WTC11 (cell line): ENCODE results near the gene RASSF1. TPM values are rescaled to one million over a fixed set of nuclear protein-coding genes. Genes with fewer than 3 reads are reported as not detected.

ENCODE experiments used
- ATAC-seq: fragments of 200-7000 bp; cut with Tn5 transposase; 2 replicates; pipeline ENCODE4 v1.10.0; 2021; ENCODE audit warnings: mild to moderate bottlenecking, moderate library complexity
- CTCF ChIA-PET: fragments of 300-600 bp; sonication (Branson Sonifier 250); formaldehyde crosslinking; loops from one replicate; lab custom pipeline; 2021; ENCODE audit warnings: antibody characterized with exemption; lab: Charles Lee
- POLR2A ChIA-PET: fragments of 350-600 bp; sonication (Branson Sonifier 250); formaldehyde crosslinking; loops from one replicate; lab custom pipeline; 2021; ENCODE audit warnings: antibody characterized with exemption; lab: Charles Lee
- DNase-seq: peaks from one replicate; pipeline ENCODE4 v3.0.0; 2021; ENCODE audit warnings: low spot score
- H3K27ac Mint-ChIP-seq: 2 replicates; pipeline ENCODE4 v1.8.0; 2021; ENCODE audit warnings: mixed read lengths
- H3K27me3 Mint-ChIP-seq: 2 replicates; pipeline ENCODE4 v1.8.0; 2021; ENCODE audit warnings: low read depth, mild to moderate bottlenecking, moderate library complexity, mixed read lengths
- H3K36me3 Mint-ChIP-seq: 2 replicates; pipeline ENCODE4 v1.8.0; 2021; ENCODE audit warnings: mixed read lengths
- H3K4me1 Mint-ChIP-seq: 2 replicates; pipeline ENCODE4 v1.8.0; 2022; ENCODE audit warnings: mixed read lengths
- H3K4me3 Mint-ChIP-seq: 2 replicates; pipeline ENCODE4 v1.8.0; 2021; ENCODE audit warnings: mild to moderate bottlenecking, moderate library complexity, mixed read lengths
- H3K9me3 Mint-ChIP-seq: 2 replicates; pipeline ENCODE4 v1.8.0; 2021; ENCODE audit warnings: mixed read lengths
- ELF4 ChIP-seq: sonication (generic); formaldehyde crosslinking; IDR thresholded peaks from 2 replicates; pipeline ENCODE4 v1.8.1; 2022; ENCODE audit warnings: low read depth, mild to moderate bottlenecking, moderate library complexity, missing genetic modification reagents
- FOXK1 ChIP-seq: sonication (generic); formaldehyde crosslinking; IDR thresholded peaks from 2 replicates; pipeline ENCODE4 v1.8.0; 2022; ENCODE audit warnings: mild to moderate bottlenecking, moderate library complexity, missing genetic modification reagents
- FOXP1 ChIP-seq: sonication (generic); formaldehyde crosslinking; IDR thresholded peaks from 2 replicates; pipeline ENCODE4 v1.8.0; 2022; ENCODE audit warnings: missing genetic modification reagents, mild to moderate bottlenecking, moderate library complexity, borderline replicate concordance
- IRF2 ChIP-seq: sonication (generic); formaldehyde crosslinking; IDR thresholded peaks from 2 replicates; pipeline ENCODE4 v1.8.0; 2022; ENCODE audit warnings: low read depth, missing genetic modification reagents, borderline replicate concordance
- JAZF1 ChIP-seq: fragments of 250-450 bp; sonication (Bioruptor Pico); IDR thresholded peaks from 2 replicates; pipeline ENCODE4 v1.9.0; 2021; ENCODE audit warnings: moderate library complexity, mild to moderate bottlenecking, inconsistent platforms
- PRRX2 ChIP-seq: fragments of 250-450 bp; sonication (Bioruptor Pico); IDR thresholded peaks from 2 replicates; pipeline ENCODE4 v1.8.0; 2021; ENCODE audit warnings: mild to moderate bottlenecking
- RELA ChIP-seq: sonication (generic); formaldehyde crosslinking; IDR thresholded peaks from 2 replicates; pipeline ENCODE4 v1.8.1; 2022; ENCODE audit warnings: missing genetic modification reagents, mild to moderate bottlenecking, borderline replicate concordance
- SOX15 ChIP-seq: fragments of 250-450 bp; sonication (Bioruptor Pico); IDR thresholded peaks from 2 replicates; pipeline ENCODE4 v1.9.0; 2021; ENCODE audit warnings: mild to moderate bottlenecking
- SP1 ChIP-seq: sonication (generic); formaldehyde crosslinking; conservative IDR thresholded peaks from 2 replicates; pipeline ENCODE4 v1.8.1; 2022; ENCODE audit warnings: missing genetic modification reagents
- ZNF121 ChIP-seq: sonication (generic); formaldehyde crosslinking; IDR thresholded peaks from 2 replicates; pipeline ENCODE4 v1.8.0; 2023; ENCODE audit warnings: missing genetic modification reagents
- ZNF396 ChIP-seq: fragments of 250-450 bp; sonication (Bioruptor Pico); IDR thresholded peaks from 2 replicates; pipeline ENCODE4 v1.8.0; 2021; ENCODE audit warnings: mild to moderate bottlenecking, moderate library complexity, borderline replicate concordance
- total RNA-seq: library from RNA; stranded (reverse); gene quantifications from 3 replicates; pipeline ENCODE4 v1.2.3, GENCODE V29; 2021
- TF ChIP-seq, protein P1 (sequence below): fragments of 200-600 bp; IDR thresholded peaks from 2 replicates; pipeline ENCODE4 v1.8.0; 2022; ENCODE audit warnings: antibody characterized with exemption
- TF ChIP-seq, protein P2 (sequence below): sonication (generic); formaldehyde crosslinking; IDR thresholded peaks from 2 replicates; pipeline ENCODE4 v1.8.1; 2022; ENCODE audit warnings: mild to moderate bottlenecking, moderate library complexity, missing genetic modification reagents
- TF ChIP-seq, protein P3 (sequence below): sonication (generic); formaldehyde crosslinking; IDR thresholded peaks from 2 replicates; pipeline ENCODE4 v1.8.0; 2023; ENCODE audit warnings: mild to moderate bottlenecking, missing genetic modification reagents
- TF ChIP-seq, protein P4 (sequence below): sonication (generic); formaldehyde crosslinking; IDR thresholded peaks from 2 replicates; pipeline ENCODE4 v1.8.1; 2022; ENCODE audit warnings: missing genetic modification reagents, borderline replicate concordance
- TF ChIP-seq, protein P5 (sequence below): fragments of 250-450 bp; sonication (Bioruptor Pico); IDR thresholded peaks from 2 replicates; pipeline ENCODE4 v1.9.0; 2021; ENCODE audit warnings: mild to moderate bottlenecking
- TF ChIP-seq, protein P6 (sequence below): sonication (generic); formaldehyde crosslinking; IDR thresholded peaks from 2 replicates; pipeline ENCODE4 v1.8.1; 2023; ENCODE audit warnings: mild to moderate bottlenecking, missing genetic modification reagents
- TF ChIP-seq, protein P7 (sequence below): sonication (generic); formaldehyde crosslinking; IDR thresholded peaks from 2 replicates; pipeline ENCODE4 v1.8.1; 2023; ENCODE audit warnings: mild to moderate bottlenecking, missing genetic modification reagents, moderate library complexity

The RASSF1 gene
- total RNA-seq, 1 experiment from 2014 or later = 14.5 TPM

DNA sequence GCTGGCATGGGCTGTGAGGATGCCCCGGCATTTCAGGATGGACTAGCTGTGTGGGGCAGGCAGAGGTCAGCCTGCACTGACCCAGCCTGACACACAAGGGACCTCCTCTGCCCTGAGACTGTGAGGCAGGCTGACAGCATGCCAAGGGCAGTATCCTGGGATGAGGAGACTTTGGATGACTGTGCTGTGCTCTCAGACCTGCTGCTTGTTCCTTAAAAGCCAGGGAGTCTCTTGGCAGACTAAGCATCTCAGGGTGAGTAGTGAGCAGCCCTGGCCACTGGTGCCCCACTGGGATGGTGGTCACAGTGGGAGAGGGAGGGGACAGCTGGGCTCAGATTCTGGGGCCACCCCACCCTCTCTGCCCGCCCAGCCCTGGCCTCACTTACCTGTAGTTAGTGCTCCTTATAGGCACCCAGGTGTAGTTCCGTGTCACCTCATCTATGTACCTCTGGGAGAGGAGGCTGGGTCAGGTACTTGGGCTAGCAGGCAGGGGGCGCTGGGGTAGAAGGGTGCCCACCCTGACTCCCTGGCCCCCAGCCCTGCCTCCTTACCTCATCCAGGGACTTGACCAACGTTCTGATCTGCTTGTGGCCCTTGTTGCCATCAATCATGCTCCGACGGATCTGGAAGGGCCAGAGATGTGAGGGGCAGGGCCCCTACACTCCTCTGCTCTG, 34.8 kb upstream of the RASSF1 start:
- H3K4me1 Mint-ChIP-seq = peaks cover 28% of the 10 kb centered on the region
- DNase-seq = peak; percentile 46
- CTCF ChIA-PET = interaction anchor here (0.5 to 2.7 kb wide), 12 partner anchors 8 to 192 kb away, joined by 3 to 15 read pairs (median 3); partner anchors contain the start of gene C3orf18
- ATAC-seq = peak; percentile 62
- TF ChIP-seq, protein P1, sequence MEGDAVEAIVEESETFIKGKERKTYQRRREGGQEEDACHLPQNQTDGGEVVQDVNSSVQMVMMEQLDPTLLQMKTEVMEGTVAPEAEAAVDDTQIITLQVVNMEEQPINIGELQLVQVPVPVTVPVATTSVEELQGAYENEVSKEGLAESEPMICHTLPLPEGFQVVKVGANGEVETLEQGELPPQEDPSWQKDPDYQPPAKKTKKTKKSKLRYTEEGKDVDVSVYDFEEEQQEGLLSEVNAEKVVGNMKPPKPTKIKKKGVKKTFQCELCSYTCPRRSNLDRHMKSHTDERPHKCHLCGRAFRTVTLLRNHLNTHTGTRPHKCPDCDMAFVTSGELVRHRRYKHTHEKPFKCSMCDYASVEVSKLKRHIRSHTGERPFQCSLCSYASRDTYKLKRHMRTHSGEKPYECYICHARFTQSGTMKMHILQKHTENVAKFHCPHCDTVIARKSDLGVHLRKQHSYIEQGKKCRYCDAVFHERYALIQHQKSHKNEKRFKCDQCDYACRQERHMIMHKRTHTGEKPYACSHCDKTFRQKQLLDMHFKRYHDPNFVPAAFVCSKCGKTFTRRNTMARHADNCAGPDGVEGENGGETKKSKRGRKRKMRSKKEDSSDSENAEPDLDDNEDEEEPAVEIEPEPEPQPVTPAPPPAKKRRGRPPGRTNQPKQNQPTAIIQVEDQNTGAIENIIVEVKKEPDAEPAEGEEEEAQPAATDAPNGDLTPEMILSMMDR = peak; percentile 25; the same call in 1 of the 2 replicates
- no peak for TF ChIP-seq SP1 (CRISPR knock-in tag)
- POLR2A ChIA-PET = no interaction called here
- H3K27me3 Mint-ChIP-seq = no peaks in the 10 kb centered on the region; the same call in 1 of the 2 replicates
- no peaks in the 10 kb centered on the region for H3K36me3 Mint-ChIP-seq
- no peak overlapping the region for H3K4me3 Mint-ChIP-seq
- no peaks in the 10 kb centered on the region for H3K9me3 Mint-ChIP-seq
- no peak overlapping the region for H3K27ac Mint-ChIP-seq

DNA sequence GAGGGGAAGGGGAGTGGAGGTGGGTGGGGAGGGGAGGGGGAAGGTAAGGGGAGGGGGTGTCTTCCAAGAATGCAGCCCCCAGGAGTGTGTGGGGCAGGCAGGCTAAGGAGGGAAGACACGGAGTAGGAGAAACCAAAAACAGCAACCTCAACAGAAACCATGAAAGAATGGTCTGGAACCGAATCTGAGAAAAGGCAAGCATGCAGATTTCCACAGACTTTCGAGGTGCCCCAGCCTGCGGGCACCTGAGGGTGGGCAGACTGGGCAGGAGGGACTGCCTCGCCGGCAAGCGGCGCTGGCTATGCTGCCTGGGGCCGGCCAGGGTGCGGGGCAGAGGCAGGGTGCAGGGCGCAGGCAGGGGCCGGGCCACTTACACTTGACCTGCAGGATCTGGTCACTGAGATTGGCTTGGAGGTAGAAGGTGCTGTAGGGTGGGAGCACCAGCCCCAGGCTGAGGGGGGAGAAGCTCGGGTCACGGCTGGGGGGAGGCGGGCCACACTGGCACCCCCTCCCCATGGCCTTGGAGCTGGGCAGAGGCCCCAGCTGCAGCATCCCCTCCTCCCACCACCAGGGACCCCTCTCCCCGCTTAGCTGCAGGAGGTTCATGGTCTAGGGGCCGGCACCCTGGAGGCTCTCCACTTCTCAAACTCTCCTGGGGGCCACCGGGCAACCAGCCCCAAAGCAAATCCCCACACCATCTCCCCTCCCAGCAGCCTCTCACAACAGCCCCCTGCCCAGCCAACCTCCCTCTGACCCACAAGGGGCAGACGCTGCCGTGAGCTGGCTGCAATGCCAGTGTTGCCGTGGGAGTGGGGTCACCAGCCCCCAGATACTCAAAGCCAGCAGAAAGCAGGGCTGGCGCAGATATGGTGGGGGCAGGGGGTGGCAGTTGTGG, 34.0 kb upstream of the RASSF1 start:
- H3K4me3 Mint-ChIP-seq = no peak overlapping the region

DNA sequence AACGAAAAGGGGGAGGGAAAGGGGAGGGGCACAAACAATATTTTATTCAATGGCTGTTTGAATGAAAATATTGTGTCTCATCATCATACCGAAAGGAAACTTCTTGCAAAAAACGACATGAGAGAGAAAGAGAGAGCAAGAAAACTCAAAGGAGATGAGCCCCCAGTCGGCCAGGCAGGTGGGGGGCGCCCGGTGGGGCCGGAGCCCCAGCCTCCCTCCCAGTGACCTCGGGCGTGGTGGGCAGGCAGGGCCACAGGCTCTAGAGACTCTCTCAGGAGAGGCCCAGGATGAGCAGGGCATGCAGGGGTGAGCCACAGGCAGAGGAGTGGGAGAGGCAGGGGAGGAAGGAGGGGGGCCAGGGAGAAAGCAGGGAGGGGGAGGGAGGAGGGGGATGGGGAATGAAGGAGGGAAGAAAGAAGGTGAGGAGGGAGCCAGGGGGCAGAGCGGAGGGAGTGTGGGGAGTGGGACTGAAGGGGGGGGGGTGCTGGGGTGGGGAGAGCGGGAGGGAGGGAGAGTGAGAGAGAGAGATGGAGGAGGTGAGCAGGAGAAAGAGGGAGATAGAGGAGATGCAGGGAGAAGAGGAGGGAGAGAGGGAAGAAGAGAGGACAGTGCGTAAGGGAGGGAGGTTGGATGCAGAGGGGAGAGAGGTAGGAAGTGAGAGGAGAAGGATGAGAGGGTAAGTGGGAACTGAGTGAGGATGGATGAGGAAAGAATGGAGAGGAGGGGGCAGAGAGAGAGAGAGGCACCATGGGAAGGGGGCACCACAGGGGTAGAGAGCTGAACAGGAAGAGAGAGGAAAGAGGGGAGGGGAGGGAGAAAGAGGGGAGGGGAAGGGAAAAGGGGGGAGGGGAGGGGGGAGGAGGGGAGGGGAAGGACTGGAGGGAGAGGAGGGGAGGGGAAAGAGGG, 32.8 kb upstream of the RASSF1 start:
- ChIA-PET CTCF (interaction anchor here (1.5 to 2.7 kb wide), 2 partner anchors 8 to 169 kb away, joined by 5 to 15 read pairs; no protein-coding TSS in a partner anchor), POLR2A (no interaction called here)
- Mint-ChIP-seq H3K27me3 (no peaks in the 10 kb centered on the region; the same call in 1 of the 2 replicates), H3K27ac (no peak overlapping the region), H3K4me3 (no peak overlapping the region; the same call in 1 of the 2 replicates), H3K36me3 (no peaks in the 10 kb centered on the region), H3K9me3 (no peaks in the 10 kb centered on the region), H3K4me1 (peaks cover 30% of the 10 kb centered on the region)
- peak; percentile 31 for DNase-seq
- ATAC-seq = no peak; the same call in 1 of the 2 replicates
- TF ChIP-seq JAZF1 = no peak
- TF ChIP-seq, protein P2, sequence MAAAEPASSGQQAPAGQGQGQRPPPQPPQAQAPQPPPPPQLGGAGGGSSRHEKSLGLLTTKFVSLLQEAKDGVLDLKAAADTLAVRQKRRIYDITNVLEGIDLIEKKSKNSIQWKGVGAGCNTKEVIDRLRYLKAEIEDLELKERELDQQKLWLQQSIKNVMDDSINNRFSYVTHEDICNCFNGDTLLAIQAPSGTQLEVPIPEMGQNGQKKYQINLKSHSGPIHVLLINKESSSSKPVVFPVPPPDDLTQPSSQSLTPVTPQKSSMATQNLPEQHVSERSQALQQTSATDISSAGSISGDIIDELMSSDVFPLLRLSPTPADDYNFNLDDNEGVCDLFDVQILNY (CRISPR knock-in tag) = no peak
- TF ChIP-seq, protein P3, sequence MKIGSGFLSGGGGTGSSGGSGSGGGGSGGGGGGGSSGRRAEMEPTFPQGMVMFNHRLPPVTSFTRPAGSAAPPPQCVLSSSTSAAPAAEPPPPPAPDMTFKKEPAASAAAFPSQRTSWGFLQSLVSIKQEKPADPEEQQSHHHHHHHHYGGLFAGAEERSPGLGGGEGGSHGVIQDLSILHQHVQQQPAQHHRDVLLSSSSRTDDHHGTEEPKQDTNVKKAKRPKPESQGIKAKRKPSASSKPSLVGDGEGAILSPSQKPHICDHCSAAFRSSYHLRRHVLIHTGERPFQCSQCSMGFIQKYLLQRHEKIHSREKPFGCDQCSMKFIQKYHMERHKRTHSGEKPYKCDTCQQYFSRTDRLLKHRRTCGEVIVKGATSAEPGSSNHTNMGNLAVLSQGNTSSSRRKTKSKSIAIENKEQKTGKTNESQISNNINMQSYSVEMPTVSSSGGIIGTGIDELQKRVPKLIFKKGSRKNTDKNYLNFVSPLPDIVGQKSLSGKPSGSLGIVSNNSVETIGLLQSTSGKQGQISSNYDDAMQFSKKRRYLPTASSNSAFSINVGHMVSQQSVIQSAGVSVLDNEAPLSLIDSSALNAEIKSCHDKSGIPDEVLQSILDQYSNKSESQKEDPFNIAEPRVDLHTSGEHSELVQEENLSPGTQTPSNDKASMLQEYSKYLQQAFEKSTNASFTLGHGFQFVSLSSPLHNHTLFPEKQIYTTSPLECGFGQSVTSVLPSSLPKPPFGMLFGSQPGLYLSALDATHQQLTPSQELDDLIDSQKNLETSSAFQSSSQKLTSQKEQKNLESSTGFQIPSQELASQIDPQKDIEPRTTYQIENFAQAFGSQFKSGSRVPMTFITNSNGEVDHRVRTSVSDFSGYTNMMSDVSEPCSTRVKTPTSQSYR (CRISPR knock-in tag) = no peak
- TF ChIP-seq, protein P4, sequence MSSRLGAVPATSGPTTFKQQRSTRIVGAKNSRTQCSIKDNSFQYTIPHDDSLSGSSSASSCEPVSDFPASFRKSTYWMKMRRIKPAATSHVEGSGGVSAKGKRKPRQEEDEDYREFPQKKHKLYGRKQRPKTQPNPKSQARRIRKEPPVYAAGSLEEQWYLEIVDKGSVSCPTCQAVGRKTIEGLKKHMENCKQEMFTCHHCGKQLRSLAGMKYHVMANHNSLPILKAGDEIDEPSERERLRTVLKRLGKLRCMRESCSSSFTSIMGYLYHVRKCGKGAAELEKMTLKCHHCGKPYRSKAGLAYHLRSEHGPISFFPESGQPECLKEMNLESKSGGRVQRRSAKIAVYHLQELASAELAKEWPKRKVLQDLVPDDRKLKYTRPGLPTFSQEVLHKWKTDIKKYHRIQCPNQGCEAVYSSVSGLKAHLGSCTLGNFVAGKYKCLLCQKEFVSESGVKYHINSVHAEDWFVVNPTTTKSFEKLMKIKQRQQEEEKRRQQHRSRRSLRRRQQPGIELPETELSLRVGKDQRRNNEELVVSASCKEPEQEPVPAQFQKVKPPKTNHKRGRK = no peak

More for the DNA sequence above, 34.0 kb upstream of the RASSF1 start:
- POLR2A ChIA-PET = no interaction called here
- peaks cover 28% of the 10 kb centered on the region for H3K4me1 Mint-ChIP-seq
- no peaks in the 10 kb centered on the region for H3K36me3 Mint-ChIP-seq
- CTCF ChIA-PET = interaction anchor here (0.5 to 2.7 kb wide), 8 partner anchors 9 to 175 kb away, joined by 3 to 15 read pairs (median 4); no protein-coding TSS in a partner anchor
- H3K27ac Mint-ChIP-seq = no peak overlapping the region
- ATAC-seq = no peak
- no peak for DNase-seq
- TF ChIP-seq, protein P5, sequence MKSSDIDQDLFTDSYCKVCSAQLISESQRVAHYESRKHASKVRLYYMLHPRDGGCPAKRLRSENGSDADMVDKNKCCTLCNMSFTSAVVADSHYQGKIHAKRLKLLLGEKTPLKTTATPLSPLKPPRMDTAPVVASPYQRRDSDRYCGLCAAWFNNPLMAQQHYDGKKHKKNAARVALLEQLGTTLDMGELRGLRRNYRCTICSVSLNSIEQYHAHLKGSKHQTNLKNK (CRISPR knock-in tag) = no peak
- TF ChIP-seq, protein P6, sequence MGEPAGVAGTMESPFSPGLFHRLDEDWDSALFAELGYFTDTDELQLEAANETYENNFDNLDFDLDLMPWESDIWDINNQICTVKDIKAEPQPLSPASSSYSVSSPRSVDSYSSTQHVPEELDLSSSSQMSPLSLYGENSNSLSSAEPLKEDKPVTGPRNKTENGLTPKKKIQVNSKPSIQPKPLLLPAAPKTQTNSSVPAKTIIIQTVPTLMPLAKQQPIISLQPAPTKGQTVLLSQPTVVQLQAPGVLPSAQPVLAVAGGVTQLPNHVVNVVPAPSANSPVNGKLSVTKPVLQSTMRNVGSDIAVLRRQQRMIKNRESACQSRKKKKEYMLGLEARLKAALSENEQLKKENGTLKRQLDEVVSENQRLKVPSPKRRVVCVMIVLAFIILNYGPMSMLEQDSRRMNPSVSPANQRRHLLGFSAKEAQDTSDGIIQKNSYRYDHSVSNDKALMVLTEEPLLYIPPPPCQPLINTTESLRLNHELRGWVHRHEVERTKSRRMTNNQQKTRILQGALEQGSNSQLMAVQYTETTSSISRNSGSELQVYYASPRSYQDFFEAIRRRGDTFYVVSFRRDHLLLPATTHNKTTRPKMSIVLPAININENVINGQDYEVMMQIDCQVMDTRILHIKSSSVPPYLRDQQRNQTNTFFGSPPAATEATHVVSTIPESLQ = no peak
- TF ChIP-seq ZNF121 (CRISPR knock-in tag) = no peak
- TF ChIP-seq PRRX2 = no peak
- TF ChIP-seq, protein P7, sequence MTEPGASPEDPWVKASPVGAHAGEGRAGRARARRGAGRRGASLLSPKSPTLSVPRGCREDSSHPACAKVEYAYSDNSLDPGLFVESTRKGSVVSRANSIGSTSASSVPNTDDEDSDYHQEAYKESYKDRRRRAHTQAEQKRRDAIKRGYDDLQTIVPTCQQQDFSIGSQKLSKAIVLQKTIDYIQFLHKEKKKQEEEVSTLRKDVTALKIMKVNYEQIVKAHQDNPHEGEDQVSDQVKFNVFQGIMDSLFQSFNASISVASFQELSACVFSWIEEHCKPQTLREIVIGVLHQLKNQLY = no peak
- no peak for TF ChIP-seq IRF2 (CRISPR knock-in tag)
- no peak for TF ChIP-seq SOX15 (CRISPR knock-in tag)
- no peak for TF ChIP-seq FOXK1 (CRISPR knock-in tag)
- no peak for TF ChIP-seq ZNF396
- no peak for TF ChIP-seq RELA (CRISPR knock-in tag)
- no peak for TF ChIP-seq FOXP1 (CRISPR knock-in tag)
- no peak for TF ChIP-seq ELF4
- H3K9me3 Mint-ChIP-seq = no peaks in the 10 kb centered on the region
- no peaks in the 10 kb centered on the region; the same call in 1 of the 2 replicates for H3K27me3 Mint-ChIP-seq
